HCT116 (cell line): Measurements from ENCODE around the gene PPP1R27. TPM values are rescaled to one million over a fixed set of nuclear protein-coding genes. Genes with fewer than 3 reads are reported as not detected.

Source experiments
- ATAC-seq: fragments of 200-7000 bp; cut with Tn5 transposase; 2 replicates; pipeline ENCODE4 v1.9.1; 2020; ENCODE audit warnings: mild to moderate bottlenecking, moderate library complexity
- BruUV-seq: library from RNA; stranded (reverse); fragments of 400-500 nt; replicated peaks from 2 replicates; lab custom pipeline; 2021; lab: Mats Ljungman, UMichigan
- CTCF ChIA-PET: fragments of 300-600 bp; sonication (Branson Sonifier 250); formaldehyde crosslinking; loops from one replicate; lab custom pipeline; 2021; ENCODE audit warnings: antibody characterized with exemption; lab: Charles Lee
- POLR2A ChIA-PET: fragments of 300-600, 350-600 bp; sonication (Branson Sonifier 250); formaldehyde crosslinking; loops from one replicate; lab custom pipeline; 2021; ENCODE audit warnings: antibody characterized with exemption; lab: Charles Lee
- RAD21 ChIA-PET, 2 experiments: fragments of 300-600 bp; sonication (Branson Sonifier 250); formaldehyde crosslinking; loops; one replicate each; lab custom pipeline; 2023; ENCODE audit warnings: low total read pairs in 2 of 2; ENCODE audit not compliant: uncharacterized antibody in 2 of 2, unreplicated experiment in 2 of 2, low non-redundant PET in 1 of 2; lab: Charles Lee
- DNase-seq: peaks from one replicate; pipeline ENCODE4 v3.0.0-alpha.2; 2010; ENCODE audit warnings: low read depth, low spot score
- H2AFZ ChIP-seq: fragments of 200-600 bp; shearing (Covaris generic), sonication (generic); 2 replicates; pipeline ENCODE4 v1.6.1; 2017; ENCODE audit warnings: low read depth, mixed run types, mixed read lengths, antibody characterized with exemption, low read length; ENCODE audit not compliant: poor library complexity, severe bottlenecking
- H3K27ac ChIP-seq: 2 replicates; pipeline ENCODE4 v1.5.1; 2012; ENCODE audit warnings: low read depth, low read length
- H3K27me3 ChIP-seq: fragments of 200-600 bp; sonication (generic); 2 replicates; pipeline ENCODE4 v1.6.1; 2016; ENCODE audit warnings: mixed run types, low read length, mixed read lengths; ENCODE audit not compliant: insufficient read depth
- H3K36me3 ChIP-seq, 2 experiments: fragments of 200-500 bp in 1 of 2; fragments of 200-600 bp in 1 of 2; sonication (Bioruptor generic) in 1 of 2; sonication (generic) in 1 of 2; 2 replicates each; pipeline versions ENCODE4 v1.5.1 to v1.6.1; 2014 to 2016; ENCODE audit warnings: low read length in 2 of 2, inconsistent platforms in 1 of 2, mixed read lengths in 1 of 2, mixed run types in 1 of 2; ENCODE audit not compliant: insufficient read depth in 2 of 2, control insufficient read depth in 1 of 2
- H3K4me1 ChIP-seq, 2 experiments: fragments of 200-600 bp in 1 of 2; sonication (generic) in 1 of 2; 2 replicates each; pipeline versions ENCODE4 v1.5.1 to v1.6.1; 2012 to 2017; ENCODE audit warnings: low read length in 2 of 2, inconsistent platforms in 1 of 2, mild to moderate bottlenecking in 1 of 2, mixed read lengths in 1 of 2, mixed run types in 1 of 2, moderate library complexity in 1 of 2; ENCODE audit not compliant: insufficient read depth in 2 of 2, control insufficient read depth in 1 of 2
- H3K4me2 ChIP-seq: fragments of 200-600 bp; sonication (generic); 2 replicates; pipeline ENCODE4 v1.6.1; 2017; ENCODE audit warnings: mixed run types, low read length, mixed read lengths
- H3K4me3 ChIP-seq, 2 experiments: fragments of 200-600 bp in 1 of 2; sonication (generic) in 1 of 2; replicated peaks in 1 of 2; 2 replicates each; pipeline ENCODE4 v1.5.1; 2011 to 2016; ENCODE audit warnings: low read length in 2 of 2, control low read depth in 1 of 2, low read depth in 1 of 2, mild to moderate bottlenecking in 1 of 2, mixed read lengths in 1 of 2, mixed run types in 1 of 2
- H3K79me2 ChIP-seq: fragments of 200-600 bp; sonication (generic); 2 replicates; pipeline ENCODE4 v1.6.1; 2017; ENCODE audit warnings: mild to moderate bottlenecking, mixed run types, low read length, moderate library complexity, mixed read lengths; ENCODE audit not compliant: insufficient read depth
- H3K9ac ChIP-seq: fragments of 200-600 bp; sonication (generic); 2 replicates; pipeline ENCODE4 v1.6.1; 2016; ENCODE audit warnings: low read length, mixed read lengths
- H3K9me2 ChIP-seq: fragments of 200-600 bp; sonication (generic), shearing (Covaris generic); 2 replicates; pipeline ENCODE4 v1.6.1; 2017; ENCODE audit warnings: mixed run types, mild to moderate bottlenecking, moderate library complexity; ENCODE audit not compliant: insufficient read depth
- H3K9me3 ChIP-seq, 2 experiments: fragments of 200-500 bp in 1 of 2; fragments of 200-600 bp in 1 of 2; sonication (Bioruptor generic) in 1 of 2; sonication (generic) in 1 of 2; 2 replicates each; pipeline ENCODE4 v1.6.1; 2014 to 2017; ENCODE audit warnings: low read length in 2 of 2, mixed read lengths in 2 of 2, inconsistent platforms in 1 of 2, low read depth in 1 of 2, mild to moderate bottlenecking in 1 of 2, mixed run types in 1 of 2, moderate library complexity in 1 of 2; ENCODE audit not compliant: control insufficient read depth in 1 of 2, insufficient read depth in 1 of 2
- H4K20me1 ChIP-seq: fragments of 200-600 bp; sonication (generic), shearing (Covaris generic); 2 replicates; pipeline ENCODE4 v1.6.1; 2017; ENCODE audit warnings: mixed run types, mild to moderate bottlenecking, moderate library complexity; ENCODE audit not compliant: insufficient read depth
- EZH2 ChIP-seq: fragments of 200-600 bp; sonication (generic); IDR thresholded peaks from 2 replicates; pipeline ENCODE4 v1.6.1; 2017; ENCODE audit warnings: antibody characterized with exemption, mixed run types
- REST ChIP-seq: IDR thresholded peaks from 2 replicates; pipeline ENCODE4 v1.6.1; 2012; ENCODE audit warnings: low read depth
- TCF7L2 ChIP-seq: IDR thresholded peaks from 2 replicates; pipeline ENCODE4 v1.7.0; 2011; ENCODE audit warnings: borderline replicate concordance, inconsistent platforms; ENCODE audit not compliant: insufficient read depth, insufficient read length; ENCODE audit errors: extremely low read depth
- ZBTB33 ChIP-seq: IDR thresholded peaks from 2 replicates; pipeline ENCODE4 v1.6.1; 2011; ENCODE audit warnings: mild to moderate bottlenecking, low read length, moderate library complexity; ENCODE audit not compliant: insufficient replicate concordance; ENCODE audit errors: extremely low read depth
- intact Hi-C: fragments of 100-400 bp; cut with micrococcal nuclease; formaldehyde crosslinking; loops from 2 replicates; pipeline ENCODE4 v1.10.0; 2022
- total RNA-seq: library from RNA; stranded (reverse); gene quantifications from one replicate; pipeline ENCODE4 v1.2.1, GENCODE V29; 2021; ENCODE audit not compliant: unreplicated experiment

Gene PPP1R27
- total RNA-seq, 1 experiment from 2014 or later = not detected

- TF ChIP-seq ZBTB33 = no peak
- TF ChIP-seq, all 23 proteins: peak for 0
These were observed 30.9 kb downstream of the PPP1R27 start, which contains the start of gene GCGR (continued) for GRCh38 chr17:81803728-81804558.

- Histone ChIP-seq H3K27me3 (peaks cover 10% of the 10 kb centered on the region; the same call in 1 of the 2 replicates), H3K4me1 (peaks cover 0 to 6% of the 10 kb centered on the region in 2 experiments; a peak in 2 of 4 replicates), H3K9ac (no peak overlapping the region), H4K20me1 (no peaks in the 10 kb centered on the region), H3K9me2 (no peaks in the 10 kb centered on the region), H3K4me3 (no peak overlapping the region), H3K27ac (no peak overlapping the region), H3K4me2 (no peak overlapping the region), H3K79me2 (no peaks in the 10 kb centered on the region), H3K36me3 (no peaks in the 10 kb centered on the region), H2AFZ (no peak overlapping the region), H3K9me3 (no peaks in the 10 kb centered on the region)
- ChIA-PET RAD21 (no interaction called here), CTCF (no interaction called here), POLR2A (no interaction called here)
- no TSS peak for BruUV-seq
- no peak for TF ChIP-seq TCF7L2
- no peak for TF ChIP-seq ZBTB33
- no peak for TF ChIP-seq EZH2
- TF ChIP-seq REST = no peak
- ATAC-seq (no peak), DNase-seq (no peak)
- intact Hi-C loops = no loop called here
These were observed 31.8 kb downstream of the PPP1R27 start for GRCh38 chr17:81802856-81803643.
